HepG2 (cell line): ENCODE results near the gene PTGR2. TPM values are rescaled to one million over a fixed set of nuclear protein-coding genes. Genes with fewer than 3 reads are reported as not detected.
A peak's percentile ranks its signal among the peaks of the same experiment; 100 is the strongest.

Experiments
- MAZ ChIP-seq, 2 experiments: sonication (generic) in 1 of 2; formaldehyde crosslinking in 1 of 2; IDR thresholded peaks; 2 replicates each; pipeline versions ENCODE4 v1.5.0 to v1.6.1; 2012 to 2020; ENCODE audit warnings: low read depth in 2 of 2, mild to moderate bottlenecking in 2 of 2, borderline replicate concordance in 1 of 2, improper control_type of control experiment in 1 of 2, low read length in 1 of 2, missing genetic modification reagents in 1 of 2, moderate library complexity in 1 of 2
- NONO ChIP-seq, 2 experiments: fragments of 450-650 bp in 1 of 2; sonication (generic) in 1 of 2; formaldehyde crosslinking in 1 of 2; IDR thresholded peaks in 1 of 2; conservative IDR thresholded peaks in 1 of 2; 2 replicates each; pipeline versions ENCODE4 v1.6.1 to v1.8.0; 2017 to 2022; ENCODE audit warnings: mild to moderate bottlenecking in 1 of 2, missing genetic modification reagents in 1 of 2, moderate library complexity in 1 of 2
- NR3C1 ChIP-seq: sonication (generic); formaldehyde crosslinking; IDR thresholded peaks from 2 replicates; pipeline ENCODE4 v1.4.0; 2020; ENCODE audit warnings: missing genetic modification reagents
- PBX3 ChIP-seq: sonication (generic); formaldehyde crosslinking; IDR thresholded peaks from 2 replicates; pipeline ENCODE4 v1.8.1; 2023; ENCODE audit warnings: missing genetic modification reagents, inconsistent platforms, borderline replicate concordance
- ZNF354B ChIP-seq: sonication (generic); formaldehyde crosslinking; IDR thresholded peaks from 2 replicates; pipeline ENCODE4 v1.8.0; 2022; ENCODE audit warnings: mild to moderate bottlenecking, missing genetic modification reagents
- ZNF749 ChIP-seq: sonication (generic); formaldehyde crosslinking; IDR thresholded peaks from 2 replicates; pipeline ENCODE4 v1.8.0; 2022; ENCODE audit warnings: mild to moderate bottlenecking, missing genetic modification reagents, moderate library complexity, borderline replicate concordance
- polyA plus RNA-seq, 8 experiments: library from polyadenylated mRNA; depleted of rRNA in 3 of 8; stranded (reverse) in 7 of 8; unstranded in 1 of 8; fragments of >200 nt; fragmentation: Illumina TruSeq in 4 of 8; extraction: Trizol in 4 of 8; gene quantifications; 2 replicates each; pipeline versions ENCODE4 v1.2.1 to v1.2.3, GENCODE V29; 2011 to 2016; ENCODE audit warnings: low read depth in 4 of 8, missing spikeins in 1 of 8, mixed read lengths in 1 of 8; ENCODE audit not compliant: insufficient read depth in 1 of 8
- total RNA-seq, 5 experiments: library from RNA; depleted of rRNA; stranded (reverse); fragments of >200 nt; fragmentation: Illumina TruSeq; extraction: Trizol; gene quantifications; 2 replicates each; pipeline ENCODE4 v1.2.3, GENCODE V29; 2016; ENCODE audit warnings: low read depth in 1 of 5
- TF ChIP-seq, protein P1 (sequence below): sonication (generic); formaldehyde crosslinking; IDR thresholded peaks from 2 replicates; pipeline ENCODE4 v1.5.0; 2020; ENCODE audit warnings: mild to moderate bottlenecking, low read depth, missing genetic modification reagents, borderline replicate concordance
- TF ChIP-seq, protein P2 (sequence below): sonication (generic); formaldehyde crosslinking; IDR thresholded peaks from 2 replicates; pipeline ENCODE4 v1.4.0; 2020; ENCODE audit warnings: mild to moderate bottlenecking, missing genetic modification reagents, borderline replicate concordance
- TF ChIP-seq, protein P3 (sequence below): sonication (generic); formaldehyde crosslinking; IDR thresholded peaks from 2 replicates; pipeline ENCODE4 v1.8.0; 2022; ENCODE audit warnings: mild to moderate bottlenecking, missing genetic modification reagents, borderline replicate concordance
- TF ChIP-seq, protein P4 (sequence below): sonication (generic); formaldehyde crosslinking; IDR thresholded peaks from 2 replicates; pipeline ENCODE4 v1.5.0; 2020; ENCODE audit warnings: missing genetic modification reagents

The PTGR2 gene
- total and polyA plus RNA-seq, 2 of the 13 experiments (the other 11 are each of a cell fraction or from before 2014, with no cell fraction given): 3.0 to 4.3 TPM

GRCh38 chr14:73886449-73887317 is 35.1 kb downstream of the PTGR2 start, which contains the start of gene ZNF410 (continued):
- TF ChIP-seq, protein P1, sequence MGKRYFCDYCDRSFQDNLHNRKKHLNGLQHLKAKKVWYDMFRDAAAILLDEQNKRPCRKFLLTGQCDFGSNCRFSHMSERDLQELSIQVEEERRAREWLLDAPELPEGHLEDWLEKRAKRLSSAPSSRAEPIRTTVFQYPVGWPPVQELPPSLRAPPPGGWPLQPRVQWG: no peak
- TF ChIP-seq NONO (IDR thresholded peaks at IDR 0.05) (no peak), NONO (CRISPR knock-in tag; conservative IDR thresholded peaks at IDR 0.05) (peak; percentile 87; the same call in 1 of the 2 replicates), PBX3 (CRISPR knock-in tag) (no peak), ZNF354B (CRISPR knock-in tag) (no peak), NR3C1 (no peak), MAZ (IDR thresholded peaks at IDR 0.05; ENCODE audit: borderline replicate concordance, low read depth, low read length) (peak; percentile 89), MAZ (CRISPR knock-in tag; IDR thresholded peaks at IDR 0.05; ENCODE audit: low read depth) (peak; percentile 75), ZNF749 (peak; percentile 87; the same call in 1 of the 2 replicates)
- TF ChIP-seq, protein P2, sequence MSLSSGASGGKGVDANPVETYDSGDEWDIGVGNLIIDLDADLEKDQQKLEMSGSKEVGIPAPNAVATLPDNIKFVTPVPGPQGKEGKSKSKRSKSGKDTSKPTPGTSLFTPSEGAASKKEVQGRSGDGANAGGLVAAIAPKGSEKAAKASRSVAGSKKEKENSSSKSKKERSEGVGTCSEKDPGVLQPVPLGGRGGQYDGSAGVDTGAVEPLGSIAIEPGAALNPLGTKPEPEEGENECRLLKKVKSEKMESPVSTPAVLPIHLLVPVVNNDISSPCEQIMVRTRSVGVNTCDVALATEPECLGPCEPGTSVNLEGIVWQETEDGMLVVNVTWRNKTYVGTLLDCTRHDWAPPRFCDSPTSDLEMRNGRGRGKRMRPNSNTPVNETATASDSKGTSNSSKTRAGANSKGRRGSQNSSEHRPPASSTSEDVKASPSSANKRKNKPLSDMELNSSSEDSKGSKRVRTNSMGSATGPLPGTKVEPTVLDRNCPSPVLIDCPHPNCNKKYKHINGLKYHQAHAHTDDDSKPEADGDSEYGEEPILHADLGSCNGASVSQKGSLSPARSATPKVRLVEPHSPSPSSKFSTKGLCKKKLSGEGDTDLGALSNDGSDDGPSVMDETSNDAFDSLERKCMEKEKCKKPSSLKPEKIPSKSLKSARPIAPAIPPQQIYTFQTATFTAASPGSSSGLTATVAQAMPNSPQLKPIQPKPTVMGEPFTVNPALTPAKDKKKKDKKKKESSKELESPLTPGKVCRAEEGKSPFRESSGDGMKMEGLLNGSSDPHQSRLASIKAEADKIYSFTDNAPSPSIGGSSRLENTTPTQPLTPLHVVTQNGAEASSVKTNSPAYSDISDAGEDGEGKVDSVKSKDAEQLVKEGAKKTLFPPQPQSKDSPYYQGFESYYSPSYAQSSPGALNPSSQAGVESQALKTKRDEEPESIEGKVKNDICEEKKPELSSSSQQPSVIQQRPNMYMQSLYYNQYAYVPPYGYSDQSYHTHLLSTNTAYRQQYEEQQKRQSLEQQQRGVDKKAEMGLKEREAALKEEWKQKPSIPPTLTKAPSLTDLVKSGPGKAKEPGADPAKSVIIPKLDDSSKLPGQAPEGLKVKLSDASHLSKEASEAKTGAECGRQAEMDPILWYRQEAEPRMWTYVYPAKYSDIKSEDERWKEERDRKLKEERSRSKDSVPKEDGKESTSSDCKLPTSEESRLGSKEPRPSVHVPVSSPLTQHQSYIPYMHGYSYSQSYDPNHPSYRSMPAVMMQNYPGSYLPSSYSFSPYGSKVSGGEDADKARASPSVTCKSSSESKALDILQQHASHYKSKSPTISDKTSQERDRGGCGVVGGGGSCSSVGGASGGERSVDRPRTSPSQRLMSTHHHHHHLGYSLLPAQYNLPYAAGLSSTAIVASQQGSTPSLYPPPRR (CRISPR knock-in tag): peak; percentile 44; the same call in 1 of the 2 replicates
- TF ChIP-seq, protein P3, sequence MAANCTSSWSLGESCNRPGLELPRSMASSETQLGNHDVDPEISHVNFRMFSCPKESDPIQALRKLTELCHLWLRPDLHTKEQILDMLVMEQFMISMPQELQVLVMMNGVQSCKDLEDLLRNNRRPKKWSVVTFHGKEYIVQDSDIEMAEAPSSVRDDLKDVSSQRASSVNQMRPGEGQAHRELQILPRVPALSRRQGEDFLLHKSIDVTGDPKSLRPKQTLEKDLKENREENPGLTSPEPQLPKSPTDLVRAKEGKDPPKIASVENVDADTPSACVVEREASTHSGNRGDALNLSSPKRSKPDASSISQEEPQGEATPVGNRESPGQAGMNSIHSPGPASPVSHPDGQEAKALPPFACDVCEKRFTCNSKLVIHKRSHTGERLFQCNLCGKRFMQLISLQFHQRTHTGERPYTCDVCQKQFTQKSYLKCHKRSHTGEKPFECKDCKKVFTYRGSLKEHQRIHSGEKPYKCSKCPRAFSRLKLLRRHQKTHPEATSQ: no peak
- TF ChIP-seq, protein P4, sequence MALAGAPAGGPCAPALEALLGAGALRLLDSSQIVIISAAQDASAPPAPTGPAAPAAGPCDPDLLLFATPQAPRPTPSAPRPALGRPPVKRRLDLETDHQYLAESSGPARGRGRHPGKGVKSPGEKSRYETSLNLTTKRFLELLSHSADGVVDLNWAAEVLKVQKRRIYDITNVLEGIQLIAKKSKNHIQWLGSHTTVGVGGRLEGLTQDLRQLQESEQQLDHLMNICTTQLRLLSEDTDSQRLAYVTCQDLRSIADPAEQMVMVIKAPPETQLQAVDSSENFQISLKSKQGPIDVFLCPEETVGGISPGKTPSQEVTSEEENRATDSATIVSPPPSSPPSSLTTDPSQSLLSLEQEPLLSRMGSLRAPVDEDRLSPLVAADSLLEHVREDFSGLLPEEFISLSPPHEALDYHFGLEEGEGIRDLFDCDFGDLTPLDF (CRISPR knock-in tag): peak; percentile 93
